ENCODE data around the gene CD84. TPM values are rescaled to one million over a fixed set of nuclear protein-coding genes. Genes with fewer than 3 reads are reported as not detected.
"Not testable (repeated sequence)": the region's sequence is repeated elsewhere in the genome, so short reads cannot be mapped to it uniquely, and the experiment has no call there.

CD84 gene
- polyA plus RNA-seq, 1 donor (not counting 4 experiments of a cell fraction or from before 2014, with no cell fraction given), result not detected

- TF ChIP-seq CTCF (optimal IDR thresholded peaks at IDR 0.05 in 1 of 3, IDR thresholded peaks at IDR 0.05 in 1 of 3, conservative IDR thresholded peaks at IDR 0.05 in 1 of 3; ENCODE audit: extremely low read depth in 1 of 3, insufficient read depth in 2 of 3, low read length in 3 of 3) (no peak), EZH2 (IDR thresholded peaks at IDR 0.05; ENCODE audit: low read length) (no peak)
- Histone ChIP-seq H3K27ac (ENCODE audit: control insufficient read depth, insufficient read depth, low read length) (no peak overlapping the region), H3K4me1 (ENCODE audit: control insufficient read depth, extremely low read depth, insufficient read depth, low read length) (peaks cover 15% of the 10 kb centered on the region), H3K79me2 (ENCODE audit: control insufficient read depth, insufficient read depth, low read length) (no peaks in the 10 kb centered on the region), H3K9me1 (ENCODE audit: control insufficient read depth, extremely low read depth, insufficient read depth, low read length) (no peaks in the 10 kb centered on the region), H3K9me3 (ENCODE audit: control insufficient read depth, low read depth, low read length) (no peaks in the 10 kb centered on the region), H3K9ac (ENCODE audit: control insufficient read depth, extremely low read depth, insufficient read depth, low read length) (no peak overlapping the region), H3K27me3 (ENCODE audit: control insufficient read depth, extremely low read depth, insufficient read depth, low read length) (no peaks in the 10 kb centered on the region), H2AFZ (ENCODE audit: control insufficient read depth, low read length) (no peak overlapping the region), H3K4me3 (ENCODE audit: control insufficient read depth in 2 of 3, extremely low read depth in 1 of 3, insufficient read depth in 2 of 3, low read depth in 1 of 3, low read length in 3 of 3) (no peak overlapping the region), H4K20me1 (ENCODE audit: control insufficient read depth, extremely low read depth, insufficient read depth, low read length) (no peaks in the 10 kb centered on the region), H3K36me3 (ENCODE audit: control insufficient read depth in 2 of 2, extremely low read depth in 1 of 2, insufficient read depth in 2 of 2, low read length in 2 of 2) (no peaks in the 10 kb centered on the region), H3K4me2 (ENCODE audit: control insufficient read depth, extremely low read depth, insufficient read depth, low read depth, low read length) (no peak overlapping the region)
- DNase-seq (ENCODE audit: low read depth, low spot score) (no peak), FAIRE-seq (no peak)
- dilution Hi-C loops (cut with MboI; ENCODE audit: extremely low pct_ligation_motif_present, low sequenced_read_pairs), result no loop called here
Observed at GRCh38 chr1:160537714-160538665, 41.3 kb downstream of the CD84 start.

- Histone ChIP-seq H3K27me3 (ENCODE audit: control insufficient read depth, extremely low read depth, insufficient read depth, low read length) (no peaks in the 10 kb centered on the region), H3K36me3 (ENCODE audit: control insufficient read depth in 2 of 2, extremely low read depth in 1 of 2, insufficient read depth in 2 of 2, low read length in 2 of 2) (no peaks in the 10 kb centered on the region), H4K20me1 (ENCODE audit: control insufficient read depth, extremely low read depth, insufficient read depth, low read length) (no peaks in the 10 kb centered on the region), H3K9ac (ENCODE audit: control insufficient read depth, extremely low read depth, insufficient read depth, low read length) (no peak overlapping the region), H3K9me3 (ENCODE audit: control insufficient read depth, low read depth, low read length) (no peaks in the 10 kb centered on the region), H3K27ac (ENCODE audit: control insufficient read depth, insufficient read depth, low read length) (no peak overlapping the region), H3K4me1 (ENCODE audit: control insufficient read depth, extremely low read depth, insufficient read depth, low read length) (peaks cover 10% of the 10 kb centered on the region), H3K4me2 (ENCODE audit: control insufficient read depth, extremely low read depth, insufficient read depth, low read depth, low read length) (no peak overlapping the region), H3K4me3 (ENCODE audit: control insufficient read depth in 2 of 3, extremely low read depth in 1 of 3, insufficient read depth in 2 of 3, low read depth in 1 of 3, low read length in 3 of 3) (no peak overlapping the region), H3K9me1 (ENCODE audit: control insufficient read depth, extremely low read depth, insufficient read depth, low read length) (no peaks in the 10 kb centered on the region), H3K79me2 (ENCODE audit: control insufficient read depth, insufficient read depth, low read length) (no peaks in the 10 kb centered on the region), H2AFZ (ENCODE audit: control insufficient read depth, low read length) (no peak overlapping the region)
- TF ChIP-seq CTCF (optimal IDR thresholded peaks at IDR 0.05 in 1 of 3, IDR thresholded peaks at IDR 0.05 in 1 of 3, conservative IDR thresholded peaks at IDR 0.05 in 1 of 3; ENCODE audit: extremely low read depth in 1 of 3, insufficient read depth in 2 of 3, low read length in 3 of 3) (no peak), EZH2 (IDR thresholded peaks at IDR 0.05; ENCODE audit: low read length) (no peak)
- DNase-seq (ENCODE audit: low read depth, low spot score) (no peak), FAIRE-seq (no peak)
- dilution Hi-C loops (cut with MboI; ENCODE audit: extremely low pct_ligation_motif_present, low sequenced_read_pairs), result no loop called here
Observed at GRCh38 chr1:160534823-160535605, 44.3 kb downstream of the CD84 start.

- FAIRE-seq, result not testable (repeated sequence)
Observed at GRCh38 chr1:160532557-160532813, 46.8 kb downstream of the CD84 start.

More at GRCh38 chr1:160532557-160532813, 46.8 kb downstream of the CD84 start:
- dilution Hi-C loops (cut with MboI; ENCODE audit: extremely low pct_ligation_motif_present, low sequenced_read_pairs); H3K36me3 ChIP-seq (ENCODE audit: control insufficient read depth in 2 of 2, extremely low read depth in 1 of 2, insufficient read depth in 2 of 2, low read length in 2 of 2); H3K9ac ChIP-seq (ENCODE audit: control insufficient read depth, extremely low read depth, insufficient read depth, low read length); H4K20me1 ChIP-seq (ENCODE audit: control insufficient read depth, extremely low read depth, insufficient read depth, low read length); H3K4me3 ChIP-seq (ENCODE audit: control insufficient read depth in 2 of 3, extremely low read depth in 1 of 3, insufficient read depth in 2 of 3, low read depth in 1 of 3, low read length in 3 of 3); H2AFZ ChIP-seq (ENCODE audit: control insufficient read depth, low read length); H3K79me2 ChIP-seq (ENCODE audit: control insufficient read depth, insufficient read depth, low read length); H3K4me1 ChIP-seq (ENCODE audit: control insufficient read depth, extremely low read depth, insufficient read depth, low read length); H3K9me3 ChIP-seq (ENCODE audit: control insufficient read depth, low read depth, low read length); H3K4me2 ChIP-seq (ENCODE audit: control insufficient read depth, extremely low read depth, insufficient read depth, low read depth, low read length); H3K27me3 ChIP-seq (ENCODE audit: control insufficient read depth, extremely low read depth, insufficient read depth, low read length); H3K9me1 ChIP-seq (ENCODE audit: control insufficient read depth, extremely low read depth, insufficient read depth, low read length); DNase-seq (ENCODE audit: low read depth, low spot score); H3K27ac ChIP-seq (ENCODE audit: control insufficient read depth, insufficient read depth, low read length): not testable (repeated sequence)
